Measurements from ENCODE around the gene CTDP1. TPM values are rescaled to one million over a fixed set of nuclear protein-coding genes. Genes with fewer than 3 reads are reported as not detected.

Gene CTDP1
- total RNA-seq, 1 experiment from 2014 or later = 31.7 TPM

- Histone ChIP-seq H3K27me3 (ENCODE audit: low read length) (peaks cover 65% of the 10 kb centered on the region), H3K4me3 (ENCODE audit: low read length) (no peak overlapping the region), H3K9me2 (replicated peaks; ENCODE audit: low read length) (no peaks in the 10 kb centered on the region), H3F3A (ENCODE audit: low read length, unreplicated experiment) (no peaks in the 10 kb centered on the region), H3K9me3 (ENCODE audit: low read length) (no peaks in the 10 kb centered on the region), H3K79me2 (ENCODE audit: low read length) (no peaks in the 10 kb centered on the region), H2AFZ (ENCODE audit: low read length) (no peak overlapping the region), H3K4me2 (ENCODE audit: low read length) (no peak overlapping the region), H3K9ac (ENCODE audit: low read length) (no peak overlapping the region), H3K4me1 (ENCODE audit: insufficient read depth, low read length) (no peaks in the 10 kb centered on the region), H4K20me1 (ENCODE audit: low read length) (no peaks in the 10 kb centered on the region), H3K27ac (ENCODE audit: low read length) (no peak overlapping the region), H3K36me3 (ENCODE audit: low read depth, low read length) (no peaks in the 10 kb centered on the region)
- ChIA-PET POLR2A (ENCODE audit: unreplicated experiment) (no interaction called here), CTCF (no interaction called here)
- no TSS peak for BruUV-seq (replicated peaks)
- intact Hi-C loops (cut with micrococcal nuclease) = no loop called here
- no peak for TF ChIP-seq EZH2phosphoT487 (IDR thresholded peaks at IDR 0.05; ENCODE audit: borderline replicate concordance, low read length)
- no peak for TF ChIP-seq EZH2 (IDR thresholded peaks at IDR 0.05; ENCODE audit: low read length, unreplicated experiment)
- ATAC-seq (no peak; the same call in 1 of the 2 replicates), DNase-seq (no peak)
Measured at GRCh38 chr18:79770501-79770815, 90.9 kb downstream of the CTDP1 start.

- ChIA-PET CTCF (no interaction called here), POLR2A (ENCODE audit: unreplicated experiment) (no interaction called here)
- no peaks in the 10 kb centered on the region for H3K9me2 ChIP-seq (replicated peaks; ENCODE audit: low read length)
- H3K9ac ChIP-seq (ENCODE audit: low read length) = no peak overlapping the region
- no peak overlapping the region for H3K27ac ChIP-seq (ENCODE audit: low read length)
- no peaks in the 10 kb centered on the region for H4K20me1 ChIP-seq (ENCODE audit: low read length)
- no TSS peak for BruUV-seq (replicated peaks)
- ATAC-seq (no peak), DNase-seq (no peak)
- no peaks in the 10 kb centered on the region for H3F3A ChIP-seq (ENCODE audit: low read length, unreplicated experiment)
- H3K36me3 ChIP-seq (ENCODE audit: low read depth, low read length) = no peaks in the 10 kb centered on the region
- H3K9me3 ChIP-seq (ENCODE audit: low read length) = no peaks in the 10 kb centered on the region
- H3K27me3 ChIP-seq (ENCODE audit: low read length) = peaks cover 69% of the 10 kb centered on the region
- no peaks in the 10 kb centered on the region for H3K79me2 ChIP-seq (ENCODE audit: low read length)
- H3K4me3 ChIP-seq (ENCODE audit: low read length) = no peak overlapping the region
- H3K4me2 ChIP-seq (ENCODE audit: low read length) = no peak overlapping the region
- H2AFZ ChIP-seq (ENCODE audit: low read length) = no peak overlapping the region
- no peaks in the 10 kb centered on the region for H3K4me1 ChIP-seq (ENCODE audit: insufficient read depth, low read length)
- intact Hi-C loops (cut with micrococcal nuclease) = no loop called here
- TF ChIP-seq EZH2 (IDR thresholded peaks at IDR 0.05; ENCODE audit: low read length, unreplicated experiment) (no peak), EZH2phosphoT487 (IDR thresholded peaks at IDR 0.05; ENCODE audit: borderline replicate concordance, low read length) (no peak), CTCF (conservative IDR thresholded peaks at IDR 0.05; ENCODE audit: low read depth, low read length) (no peak)
Measured at GRCh38 chr18:79770826-79771225, 91.2 kb downstream of the CTDP1 start.

- H3K79me2 ChIP-seq (ENCODE audit: low read length) = no peaks in the 10 kb centered on the region
- CTCF ChIA-PET = no interaction called here
- intact Hi-C loops (cut with micrococcal nuclease) = no loop called here
- no peak overlapping the region for H3K4me3 ChIP-seq (ENCODE audit: low read length)
- H3K9me2 ChIP-seq (replicated peaks; ENCODE audit: low read length) = no peaks in the 10 kb centered on the region
- POLR2A ChIA-PET (ENCODE audit: unreplicated experiment) = no interaction called here
- TF ChIP-seq EZH2phosphoT487 (IDR thresholded peaks at IDR 0.05; ENCODE audit: borderline replicate concordance, low read length) (no peak), EZH2 (IDR thresholded peaks at IDR 0.05; ENCODE audit: low read length, unreplicated experiment) (no peak), CTCF (conservative IDR thresholded peaks at IDR 0.05; ENCODE audit: low read depth, low read length) (no peak)
- H3K27ac ChIP-seq (ENCODE audit: low read length) = no peak overlapping the region
- H4K20me1 ChIP-seq (ENCODE audit: low read length) = no peaks in the 10 kb centered on the region
- H3F3A ChIP-seq (ENCODE audit: low read length, unreplicated experiment) = no peaks in the 10 kb centered on the region
- no peaks in the 10 kb centered on the region for H3K9me3 ChIP-seq (ENCODE audit: low read length)
- no peak overlapping the region for H3K9ac ChIP-seq (ENCODE audit: low read length)
- H3K27me3 ChIP-seq (ENCODE audit: low read length) = peaks cover 68% of the 10 kb centered on the region
- no peak overlapping the region for H3K4me2 ChIP-seq (ENCODE audit: low read length)
- ATAC-seq (no peak), DNase-seq (no peak)
- BruUV-seq (replicated peaks) = no TSS peak
- H3K36me3 ChIP-seq (ENCODE audit: low read depth, low read length) = no peaks in the 10 kb centered on the region
- H2AFZ ChIP-seq (ENCODE audit: low read length) = no peak overlapping the region
- no peaks in the 10 kb centered on the region for H3K4me1 ChIP-seq (ENCODE audit: insufficient read depth, low read length)
Measured at GRCh38 chr18:79771446-79772107, 92.0 kb downstream of the CTDP1 start.
